HG03159 (cell line): ENCODE data around the gene NHLRC4.

Experiments used
- ATAC-seq: cut with Tn5 transposase; IDR thresholded peaks from one replicate; pipeline ENCODE4 v1.9.1; 2021; ENCODE audit warnings: mild to moderate bottlenecking, moderate library complexity; ENCODE audit not compliant: unreplicated experiment

Gene NHLRC4

GRCh38 chr16:566475-567372 is at the start of gene NHLRC4:
Gene NHLRC4, plus strand, starts transcription at chr16:567005. Its CDS starts 1,043 bp downstream, at chr16:568048.
- no peak for ATAC-seq

- no peak for ATAC-seq
These were observed 47.9 kb upstream of the NHLRC4 start for GRCh38 chr16:518858-519257.

- ATAC-seq = no peak
These were observed 47.4 kb upstream of the NHLRC4 start for GRCh38 chr16:519425-519824.

- ATAC-seq = no peak
These were observed 46.7 kb upstream of the NHLRC4 start for GRCh38 chr16:519841-520687.

- ATAC-seq = no peak
These were observed 46.0 kb upstream of the NHLRC4 start for GRCh38 chr16:520847-521246.

GRCh38 chr16:521381-522210 is 45.2 kb upstream of the NHLRC4 start:
- no peak for ATAC-seq

- ATAC-seq = no peak
These were observed 44.3 kb upstream of the NHLRC4 start for GRCh38 chr16:522320-523096.

- no peak for ATAC-seq
These were observed 43.6 kb upstream of the NHLRC4 start for GRCh38 chr16:523097-523741.

- ATAC-seq = no peak
These were observed 42.3 kb upstream of the NHLRC4 start for GRCh38 chr16:524274-525040.

- no peak for ATAC-seq
These were observed 41.7 kb upstream of the NHLRC4 start for GRCh38 chr16:525123-525519.

GRCh38 chr16:525520-526180 is 41.2 kb upstream of the NHLRC4 start:
- no peak for ATAC-seq

- ATAC-seq = no peak
These were observed 40.4 kb upstream of the NHLRC4 start for GRCh38 chr16:526181-527014.

GRCh38 chr16:527015-527903 is 39.5 kb upstream of the NHLRC4 start, which contains the start of gene CAPN15:
Gene CAPN15, plus strand, starts transcription at chr16:527712. Its CDS starts 19,127 bp downstream, at chr16:546839.
- ATAC-seq = peak; percentile 61

- ATAC-seq = no peak
These were observed 38.4 kb upstream of the NHLRC4 start for GRCh38 chr16:528111-529011.

- no peak for ATAC-seq
These were observed 37.7 kb upstream of the NHLRC4 start for GRCh38 chr16:529012-529575.
